NT2/D1 (cell line): Measurements from ENCODE around the gene DCUN1D3.

ENCODE experiments used
- YY1 ChIP-seq: IDR thresholded peaks from 2 replicates; pipeline ENCODE4 v1.6.1; 2011; ENCODE audit not compliant: insufficient read length, insufficient read depth
- ZNF274 ChIP-seq: IDR thresholded peaks from 2 replicates; pipeline ENCODE4 v1.6.1; 2011; ENCODE audit warnings: mild to moderate bottlenecking, low read depth, low read length

DNA sequence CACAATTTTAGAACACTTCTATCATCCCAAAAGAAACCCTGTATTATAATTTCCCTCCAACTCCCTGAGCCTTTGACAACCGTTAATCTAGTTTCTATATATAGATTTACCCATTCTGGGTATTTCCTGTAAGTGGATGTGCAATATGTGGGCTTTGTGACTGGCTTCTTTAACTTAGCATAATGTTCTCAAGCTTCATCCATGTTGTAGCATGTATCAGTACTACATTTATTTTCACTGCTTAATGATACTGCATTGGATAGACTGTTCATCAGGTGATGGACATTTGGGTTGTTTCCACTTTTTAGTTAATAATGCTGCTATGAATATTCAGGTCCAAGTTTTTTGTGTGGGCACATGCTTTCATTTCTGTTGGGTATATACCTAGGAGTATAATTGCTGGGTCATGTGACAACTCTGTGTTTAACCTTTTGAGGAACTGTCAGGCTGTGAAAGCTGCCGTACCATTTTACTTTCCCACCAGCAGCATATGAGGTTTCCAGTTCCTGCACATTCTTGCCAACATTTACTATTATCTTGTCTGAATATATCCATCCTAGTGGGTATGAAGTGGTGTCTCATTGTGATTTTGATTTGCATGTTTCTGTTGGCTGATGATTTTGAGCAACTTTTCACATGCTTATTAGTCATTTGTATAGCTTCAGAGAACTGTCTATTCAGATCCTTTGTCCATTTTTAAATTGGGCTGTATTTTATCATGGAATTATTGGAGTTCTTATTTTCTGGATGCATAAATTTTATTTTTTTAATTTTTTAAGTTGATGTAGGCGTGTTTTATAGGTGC is 77.4 kb downstream of the DCUN1D3 start:
- TF ChIP-seq ZNF274 (no peak), YY1 (no peak)
